Measurements from ENCODE around the gene ZNF497. TPM values are rescaled to one million over a fixed set of nuclear protein-coding genes. Genes with fewer than 3 reads are reported as not detected.

Gene ZNF497
- polyA plus RNA-seq, 1 of the 3 experiments (the other 2 are of a cell fraction): 1.1 TPM

DNA sequence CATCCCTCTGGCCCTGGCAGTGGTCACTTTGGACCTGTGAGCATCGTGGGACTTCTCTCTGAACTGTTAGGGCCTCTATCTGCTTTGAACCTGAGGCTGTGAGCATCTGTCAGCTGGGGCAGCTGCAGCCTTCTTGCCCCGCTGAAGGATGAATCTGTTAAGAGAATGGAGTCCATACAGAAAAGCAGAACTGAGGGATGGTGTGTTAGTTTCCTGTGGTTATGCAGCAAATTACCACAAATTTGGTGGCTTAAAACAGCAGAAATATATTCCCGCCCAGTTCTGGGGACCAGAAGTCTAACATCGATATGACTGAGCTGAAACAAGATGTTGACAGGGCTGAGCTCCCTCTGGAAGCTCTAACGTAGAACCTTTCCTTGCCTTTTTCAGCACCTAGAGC lies 1.6 kb upstream of the ZNF497 start:
- ChIA-PET POLR2A (interaction anchor here (0.6 to 3.2 kb wide), 5 partner anchors 9 to 190 kb away, joined by 3 to 34 read pairs (median 6); partner anchors contain the start of genes CHMP2A and ZNF837), CTCF (interaction anchor here (0.7 to 2.5 kb wide), 3 partner anchors 10 to 17 kb away, joined by 3 to 12 read pairs (median 3); no protein-coding TSS in a partner anchor)
- TF ChIP-seq, protein P1, sequence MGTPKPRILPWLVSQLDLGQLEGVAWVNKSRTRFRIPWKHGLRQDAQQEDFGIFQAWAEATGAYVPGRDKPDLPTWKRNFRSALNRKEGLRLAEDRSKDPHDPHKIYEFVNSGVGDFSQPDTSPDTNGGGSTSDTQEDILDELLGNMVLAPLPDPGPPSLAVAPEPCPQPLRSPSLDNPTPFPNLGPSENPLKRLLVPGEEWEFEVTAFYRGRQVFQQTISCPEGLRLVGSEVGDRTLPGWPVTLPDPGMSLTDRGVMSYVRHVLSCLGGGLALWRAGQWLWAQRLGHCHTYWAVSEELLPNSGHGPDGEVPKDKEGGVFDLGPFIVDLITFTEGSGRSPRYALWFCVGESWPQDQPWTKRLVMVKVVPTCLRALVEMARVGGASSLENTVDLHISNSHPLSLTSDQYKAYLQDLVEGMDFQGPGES (IDR thresholded peaks at IDR 0.05; ENCODE audit: low read depth, low read length): no peak
- no peak for TF ChIP-seq SMC3 (IDR thresholded peaks at IDR 0.05; ENCODE audit: low read depth, low read length)
- TF ChIP-seq MXI1 (IDR thresholded peaks at IDR 0.05; ENCODE audit: low read depth, low read length): no peak
- TF ChIP-seq FOXM1 (IDR thresholded peaks at IDR 0.05; ENCODE audit: low read depth): no peak
- TF ChIP-seq, protein P2, sequence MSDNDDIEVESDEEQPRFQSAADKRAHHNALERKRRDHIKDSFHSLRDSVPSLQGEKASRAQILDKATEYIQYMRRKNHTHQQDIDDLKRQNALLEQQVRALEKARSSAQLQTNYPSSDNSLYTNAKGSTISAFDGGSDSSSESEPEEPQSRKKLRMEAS (IDR thresholded peaks at IDR 0.05; ENCODE audit: low read depth): no peak
- TF ChIP-seq RCOR1 (IDR thresholded peaks at IDR 0.05; ENCODE audit: low read length): no peak
- no peaks in the 10 kb centered on the region for H3K9me2 ChIP-seq
- H3F3A ChIP-seq (replicated peaks; ENCODE audit: insufficient read depth): peaks cover 23% of the 10 kb centered on the region
- H3K4me1 ChIP-seq (ENCODE audit: control insufficient read depth in 1 of 2, insufficient read depth in 2 of 2, low read depth in 1 of 2, low read length in 1 of 2): peaks cover 0 to 8% of the 10 kb centered on the region in 2 experiments; a peak in 2 of 4 replicates
- no peak overlapping the region for H2AFZ ChIP-seq (ENCODE audit: low read depth)
- no peaks in the 10 kb centered on the region for H3K27me3 ChIP-seq (ENCODE audit: insufficient read depth)
- WGBS (ENCODE audit: low lambda C conversion rate): 92% methylated on average over 5 of the region's 5 CpGs
- H3K79me2 ChIP-seq (ENCODE audit: insufficient read depth): no peaks in the 10 kb centered on the region
- no peak for DNase-seq
- no peaks in the 10 kb centered on the region for H3K36me3 ChIP-seq (replicated peaks in 1 of 2; ENCODE audit: control insufficient read depth in 1 of 2, insufficient read depth in 2 of 2, low read length in 1 of 2)
- H3K4me2 ChIP-seq: no peak overlapping the region
- no peak overlapping the region for H3K9ac ChIP-seq
- no peak overlapping the region for H3K4me3 ChIP-seq (ENCODE audit: low read depth in 2 of 2, low read length in 1 of 2)
- no peaks in the 10 kb centered on the region for H4K20me1 ChIP-seq (ENCODE audit: insufficient read depth)
- no peak overlapping the region for H3K27ac ChIP-seq (ENCODE audit: low read depth in 2 of 2, low read length in 1 of 2)
- H3K9me3 ChIP-seq: no peaks in the 10 kb centered on the region

DNA sequence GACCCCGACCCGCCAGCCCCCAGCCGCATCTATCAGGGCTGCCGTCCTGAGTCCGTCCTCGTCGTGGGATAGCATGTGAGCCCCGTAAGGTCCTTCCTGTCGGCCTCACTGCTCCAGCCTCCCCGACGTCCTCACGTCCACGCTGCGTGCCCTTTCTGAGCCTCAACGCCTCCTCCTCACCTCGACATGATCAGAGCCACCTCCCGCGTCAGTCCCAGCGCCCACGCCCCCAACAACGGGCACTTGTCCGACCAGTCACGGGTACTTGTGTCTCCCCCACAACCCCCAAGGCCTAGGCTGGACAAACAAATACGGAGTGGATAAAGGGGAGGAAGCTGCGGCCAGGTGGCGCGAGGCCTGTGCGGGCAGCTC lies 665 bp downstream of the ZNF497 start:
- peak overlapping the region; percentile 94 for H2AFZ ChIP-seq (ENCODE audit: low read depth)
- H3K27ac ChIP-seq (ENCODE audit: low read depth in 2 of 2, low read length in 1 of 2): peak overlapping the region; percentile 97 to 98
- H3K9me2 ChIP-seq: no peaks in the 10 kb centered on the region
- WGBS (ENCODE audit: low lambda C conversion rate): 2% methylated on average over 28 of the region's 28 CpGs
- H3K4me3 ChIP-seq (ENCODE audit: low read depth in 2 of 2, low read length in 1 of 2): peak overlapping the region; percentile 77 to 95
- H3K36me3 ChIP-seq (replicated peaks in 1 of 2; ENCODE audit: control insufficient read depth in 1 of 2, insufficient read depth in 2 of 2, low read length in 1 of 2): no peaks in the 10 kb centered on the region
- H3K9me3 ChIP-seq: no peaks in the 10 kb centered on the region
- H3F3A ChIP-seq (replicated peaks; ENCODE audit: insufficient read depth): peaks cover 23% of the 10 kb centered on the region
- H4K20me1 ChIP-seq (ENCODE audit: insufficient read depth): no peaks in the 10 kb centered on the region
- TF ChIP-seq GATA2 (CRISPR knock-in tag; IDR thresholded peaks at IDR 0.05) (no peak), POLR2AphosphoS5 (IDR thresholded peaks at IDR 0.05; ENCODE audit: low read depth, low read length) (peak; percentile 52), GABPA (IDR thresholded peaks at IDR 0.05; ENCODE audit: low read depth) (no peak), SIN3A (IDR thresholded peaks at IDR 0.05; ENCODE audit: borderline replicate concordance, low read depth, low read length) (no peak), MXI1 (IDR thresholded peaks at IDR 0.05; ENCODE audit: low read depth, low read length) (0 out of 2 replicates have a peak, but pooled peaks have one; percentile 16), EZH2phosphoT487 (IDR thresholded peaks at IDR 0.05; ENCODE audit: borderline replicate concordance, low read depth) (no peak), TEAD4 (IDR thresholded peaks at IDR 0.05; ENCODE audit: borderline replicate concordance, insufficient read depth) (no peak), TAF1 (IDR thresholded peaks at IDR 0.05; ENCODE audit: borderline replicate concordance, low read depth, low read length) (peak; percentile 38; the same call in 1 of the 2 replicates)
- TF ChIP-seq, protein P2 (IDR thresholded peaks at IDR 0.05; ENCODE audit: low read depth): peak; percentile 76
- TF ChIP-seq, protein P3, sequence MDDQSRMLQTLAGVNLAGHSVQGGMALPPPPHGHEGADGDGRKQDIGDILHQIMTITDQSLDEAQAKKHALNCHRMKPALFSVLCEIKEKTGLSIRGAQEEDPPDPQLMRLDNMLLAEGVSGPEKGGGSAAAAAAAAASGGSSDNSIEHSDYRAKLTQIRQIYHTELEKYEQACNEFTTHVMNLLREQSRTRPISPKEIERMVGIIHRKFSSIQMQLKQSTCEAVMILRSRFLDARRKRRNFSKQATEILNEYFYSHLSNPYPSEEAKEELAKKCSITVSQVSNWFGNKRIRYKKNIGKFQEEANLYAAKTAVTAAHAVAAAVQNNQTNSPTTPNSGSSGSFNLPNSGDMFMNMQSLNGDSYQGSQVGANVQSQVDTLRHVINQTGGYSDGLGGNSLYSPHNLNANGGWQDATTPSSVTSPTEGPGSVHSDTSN (IDR thresholded peaks at IDR 0.05): no peak
- no peaks in the 10 kb centered on the region for H3K27me3 ChIP-seq (ENCODE audit: insufficient read depth)
- peak overlapping the region; percentile 97 for H3K9ac ChIP-seq
- peaks cover 0 to 8% of the 10 kb centered on the region in 2 experiments; a peak in 2 of 4 replicates for H3K4me1 ChIP-seq (ENCODE audit: control insufficient read depth in 1 of 2, insufficient read depth in 2 of 2, low read depth in 1 of 2, low read length in 1 of 2)
- H3K79me2 ChIP-seq (ENCODE audit: insufficient read depth): no peaks in the 10 kb centered on the region
- DNase-seq: peak; percentile 83
- H3K4me2 ChIP-seq: peak overlapping the region; percentile 98
- ChIA-PET POLR2A (interaction anchor here (0.8 to 3.2 kb wide), 15 partner anchors 9 to 193 kb away, joined by 3 to 34 read pairs (median 6); partner anchors contain the start of genes A1BG, CHMP2A, ZBTB45 and ZNF274), CTCF (interaction anchor here (0.9 to 2.5 kb wide), 4 partner anchors 8 to 157 kb away, joined by 3 to 12 read pairs (median 4); partner anchors contain the start of gene A1BG)

Data from SK-N-SH (cell line).